ENCODE data around the gene CRBN.

CRBN gene

GRCh38 chr3:3179407-3180094 lies at the start of gene CRBN:
TSS of gene CRBN (minus strand) at chr3:3179691. CDS start at chr3:3179687, 4 bp downstream.
- peak; percentile 99 for TF ChIP-seq CTCF (IDR thresholded peaks at IDR 0.05; ENCODE audit: borderline replicate concordance, insufficient read depth, low read depth, low read length)

DNA sequence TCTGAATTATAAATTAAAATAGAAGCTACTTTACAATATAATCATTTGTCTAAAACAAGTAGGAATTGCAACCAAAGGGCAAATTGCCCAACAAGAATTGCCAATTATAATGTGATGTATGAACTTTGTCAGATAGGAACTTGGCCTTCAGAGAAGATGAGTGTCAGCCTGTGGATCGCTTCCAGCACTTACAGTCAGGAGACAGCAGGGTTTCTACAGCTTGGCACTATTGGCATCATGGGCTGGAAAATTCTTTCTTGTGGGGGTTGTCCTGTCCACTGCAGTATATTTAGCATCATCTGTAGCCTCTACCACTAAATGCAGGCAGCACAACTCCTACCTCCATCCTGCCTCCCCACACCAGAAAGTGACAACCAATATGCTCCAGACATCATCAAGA lies 48.1 kb upstream of the CRBN start:
- H3K4me3 ChIP-seq (ENCODE audit: low read depth, low read length): no peak overlapping the region
- no peak for TF ChIP-seq CTCF (IDR thresholded peaks at IDR 0.05; ENCODE audit: borderline replicate concordance, insufficient read depth, low read depth, low read length)

More at GRCh38 chr3:3179407-3180094, at the start of gene CRBN:
- peak within 1 kb of the TSS; percentile 91 for H3K4me3 ChIP-seq (ENCODE audit: low read depth, low read length)

DNA sequence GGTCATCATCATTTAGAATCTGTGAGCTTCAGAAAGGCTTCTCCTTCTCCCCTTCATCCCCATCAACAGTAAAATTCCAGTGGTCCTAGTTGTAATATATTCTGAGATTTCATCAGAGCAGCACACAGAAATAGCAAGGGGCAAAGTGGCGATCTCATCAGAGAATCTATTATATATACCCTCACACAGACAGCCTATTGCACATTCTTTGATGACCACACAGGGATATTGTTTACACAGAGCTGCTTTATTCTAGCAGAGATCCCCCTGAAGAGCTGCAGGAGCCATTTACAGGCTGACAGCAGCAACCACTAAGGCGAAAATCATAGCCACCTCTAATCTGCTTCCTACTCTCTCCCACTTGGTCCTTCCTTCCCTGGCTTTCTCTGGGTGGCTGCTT lies 42.0 kb upstream of the CRBN start:
- TF ChIP-seq CTCF (IDR thresholded peaks at IDR 0.05; ENCODE audit: borderline replicate concordance, insufficient read depth, low read depth, low read length): no peak

DNA sequence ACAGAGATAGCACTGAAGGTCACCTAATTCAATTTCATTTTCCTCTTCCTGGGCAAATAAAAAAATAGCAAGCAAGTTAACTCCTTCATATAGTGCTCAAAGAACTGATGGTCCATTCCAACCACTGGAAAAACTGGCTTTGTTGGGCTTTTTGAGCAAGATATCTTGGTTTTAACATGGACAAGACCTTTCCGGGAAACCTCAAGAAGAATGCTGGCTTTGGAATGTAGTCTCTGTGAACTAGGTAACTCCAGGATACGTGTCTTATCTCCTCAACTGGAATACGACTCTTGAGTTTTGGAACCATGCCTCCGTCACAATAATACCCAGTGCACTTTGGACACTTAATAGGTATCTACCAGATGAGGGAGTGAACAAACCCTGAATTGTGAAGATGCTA lies 36.9 kb upstream of the CRBN start:
- H3K4me3 ChIP-seq (ENCODE audit: low read depth, low read length): no peak overlapping the region
- TF ChIP-seq CTCF (IDR thresholded peaks at IDR 0.05; ENCODE audit: borderline replicate concordance, insufficient read depth, low read depth, low read length): no peak

More for the DNA sequence above, 42.0 kb upstream of the CRBN start:
- H3K4me3 ChIP-seq (ENCODE audit: low read depth, low read length): no peak overlapping the region

- H3K4me3 ChIP-seq (ENCODE audit: low read depth, low read length): no peak overlapping the region
- TF ChIP-seq CTCF (IDR thresholded peaks at IDR 0.05; ENCODE audit: borderline replicate concordance, insufficient read depth, low read depth, low read length): no peak
Observed at GRCh38 chr3:3212781-3213440, 33.4 kb upstream of the CRBN start.

DNA sequence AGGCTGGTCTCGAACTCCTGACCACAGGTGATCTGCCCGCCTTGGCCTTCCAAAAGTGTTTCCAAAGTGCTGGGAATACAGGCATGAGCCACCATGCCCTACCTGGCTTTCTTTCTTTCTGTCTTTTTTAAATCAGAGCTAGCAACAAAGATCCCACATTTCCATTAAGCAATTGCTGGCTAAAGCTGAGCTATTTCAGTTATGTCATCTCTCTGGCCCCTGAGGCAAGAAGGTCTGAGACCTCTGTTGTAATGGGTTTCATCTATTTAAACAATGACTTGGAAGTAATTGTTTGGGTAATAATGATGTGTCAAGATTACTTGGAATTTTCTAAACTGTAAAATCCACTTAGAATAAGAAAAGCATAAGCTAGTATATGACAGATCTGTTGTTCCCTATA lies 30.2 kb upstream of the CRBN start:
- H3K4me3 ChIP-seq (ENCODE audit: low read depth, low read length): no peak overlapping the region
- TF ChIP-seq CTCF (IDR thresholded peaks at IDR 0.05; ENCODE audit: borderline replicate concordance, insufficient read depth, low read depth, low read length): no peak

DNA sequence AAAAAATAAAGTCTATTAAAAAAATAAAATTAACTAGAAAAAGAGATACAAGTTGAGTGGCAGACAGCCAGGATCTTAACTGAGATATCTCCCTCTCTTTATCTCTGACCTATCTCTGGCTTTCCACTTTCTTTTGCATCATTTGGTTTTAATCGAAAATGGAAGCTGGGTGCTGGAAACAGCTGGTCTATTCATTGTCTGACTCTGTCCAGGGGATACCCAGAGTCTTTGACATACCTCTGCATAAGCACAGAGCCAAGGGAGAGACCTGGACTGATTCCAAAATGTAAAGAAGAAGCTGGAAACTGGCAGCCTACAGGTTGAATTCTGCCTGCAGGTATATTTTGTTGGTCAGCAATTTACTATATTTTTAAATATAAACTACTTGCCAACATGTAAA lies 29.6 kb upstream of the CRBN start:
- TF ChIP-seq CTCF (IDR thresholded peaks at IDR 0.05; ENCODE audit: borderline replicate concordance, insufficient read depth, low read depth, low read length): no peak
- no peak overlapping the region for H3K4me3 ChIP-seq (ENCODE audit: low read depth, low read length)
